A673 (cell line): ENCODE results near the gene EDEM3.

Experiments
- CTCF ChIP-seq: fragments of 300-800, 200-600 bp; sonication (generic); conservative IDR thresholded peaks from 2 replicates; pipeline ENCODE4 v1.5.1; 2017; ENCODE audit warnings: low read depth, mild to moderate bottlenecking, antibody characterized with exemption, low read length, moderate library complexity, mixed read lengths
- EZH2 ChIP-seq: fragments of 200-600 bp; sonication (generic); IDR thresholded peaks from 2 replicates; pipeline ENCODE4 v1.6.1; 2017; ENCODE audit warnings: borderline replicate concordance, low read depth, mild to moderate bottlenecking, mixed read lengths, antibody characterized with exemption, low read length; ENCODE audit not compliant: poor library complexity, severe bottlenecking

DNA sequence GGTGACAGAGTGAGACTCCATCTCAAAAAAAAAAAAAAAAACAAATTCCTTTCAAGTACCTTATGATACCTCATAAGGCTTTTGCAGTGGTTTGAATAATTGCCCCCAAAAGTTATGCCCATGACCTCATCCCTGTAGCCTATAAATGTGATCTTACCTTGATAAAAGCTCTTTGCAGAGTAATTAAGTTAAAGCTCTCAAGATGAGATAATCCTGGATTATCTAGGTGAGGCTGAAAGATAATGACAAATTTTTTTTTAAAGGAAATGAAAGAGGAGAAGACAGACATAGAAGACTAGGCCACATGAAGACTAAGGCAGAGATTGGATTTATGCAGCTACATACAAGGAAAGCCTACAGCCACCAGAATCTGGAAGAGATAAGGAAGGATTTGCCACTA is 20.7 kb upstream of the EDEM3 start:
- no peak for TF ChIP-seq CTCF
- TF ChIP-seq EZH2 = no peak
